Hepatocyte (in vitro differentiated cells): Measurements from ENCODE around the gene PARP3. TPM values are rescaled to one million over a fixed set of nuclear protein-coding genes. Genes with fewer than 3 reads are reported as not detected.

ENCODE experiments used
- DNase-seq: peaks from one replicate; pipeline ENCODE4 v3.0.0-alpha.2; 2016; ENCODE audit warnings: low spot score
- H2AFZ ChIP-seq: fragments of 200-600 bp; sonication (generic); 2 replicates; pipeline ENCODE4 v1.6.0; 2016; ENCODE audit warnings: antibody characterized with exemption, mild to moderate bottlenecking
- H3K27ac ChIP-seq: fragments of 200-600 bp; sonication (generic); 2 replicates; pipeline ENCODE4 v1.5.1; 2016; ENCODE audit warnings: mild to moderate bottlenecking
- H3K27me3 ChIP-seq: fragments of 200-600 bp; sonication (generic); 2 replicates; pipeline ENCODE4 v1.6.1; 2016
- H3K36me3 ChIP-seq: fragments of 200-600 bp; sonication (generic); replicated peaks from 2 replicates; pipeline ENCODE4 v1.5.1; 2016; ENCODE audit warnings: low read depth; ENCODE audit not compliant: insufficient read depth
- H3K4me1 ChIP-seq: fragments of 200-600 bp; sonication (generic); 2 replicates; pipeline ENCODE4 v1.5.1; 2016; ENCODE audit warnings: mild to moderate bottlenecking, moderate library complexity; ENCODE audit not compliant: insufficient read depth
- H3K4me2 ChIP-seq: fragments of 200-600 bp; sonication (generic); 2 replicates; pipeline ENCODE4 v1.6.0; 2016
- H3K4me3 ChIP-seq: fragments of 200-600 bp; sonication (generic); 2 replicates; pipeline ENCODE4 v1.5.1; 2016; ENCODE audit warnings: mild to moderate bottlenecking
- H3K79me2 ChIP-seq: fragments of 200-600 bp; sonication (generic); 2 replicates; pipeline ENCODE4 v1.6.0; 2017; ENCODE audit warnings: mild to moderate bottlenecking
- H3K9me2 ChIP-seq: fragments of 200-600 bp; sonication (generic); replicated peaks from 2 replicates; pipeline ENCODE4 v1.6.0; 2017; ENCODE audit warnings: mild to moderate bottlenecking; ENCODE audit not compliant: insufficient read depth
- H3K9me3 ChIP-seq: fragments of 200-600 bp; sonication (generic); 2 replicates; pipeline ENCODE4 v1.5.1; 2016; ENCODE audit warnings: low read depth, mild to moderate bottlenecking
- H4K20me1 ChIP-seq: fragments of 200-600 bp; sonication (generic); 2 replicates; pipeline ENCODE4 v1.6.0; 2016; ENCODE audit warnings: mild to moderate bottlenecking; ENCODE audit not compliant: insufficient read depth, poor library complexity, severe bottlenecking
- CTCF ChIP-seq: fragments of 200-600 bp; sonication (generic); IDR thresholded peaks from 2 replicates; pipeline ENCODE4 v1.5.1; 2016; ENCODE audit warnings: antibody characterized with exemption, mild to moderate bottlenecking; ENCODE audit not compliant: poor library complexity
- EZH2 ChIP-seq: fragments of 200-600 bp; sonication (generic); IDR thresholded peaks from 2 replicates; pipeline ENCODE4 v1.6.1; 2016; ENCODE audit warnings: antibody characterized with exemption, mild to moderate bottlenecking, borderline replicate concordance
- EZH2phosphoT487 ChIP-seq: fragments of 200-600 bp; sonication (generic); IDR thresholded peaks from one replicate; pipeline ENCODE4 v1.6.1; 2018; ENCODE audit warnings: antibody characterized with exemption, mild to moderate bottlenecking, low read depth, moderate library complexity; ENCODE audit not compliant: unreplicated experiment, severe bottlenecking
- WGBS: methylation state at CpG from one replicate; pipeline ENCODE4 v1.1.6; 2016; ENCODE audit warnings: low lambda C conversion rate; ENCODE audit errors: missing lambda C conversion rate; 5-methylcytosine and 5-hydroxymethylcytosine counted together
- polyA plus RNA-seq: library from polyadenylated mRNA; unstranded; fragments of >200 nt; fragmentation: Nextera tagmentation; extraction: Ambion mirVana; gene quantifications from 2 replicates; pipeline ENCODE4 v1.2.1, GENCODE V29; 2016
- total RNA-seq: library from RNA; depleted of rRNA; stranded (reverse); fragments of >200 nt; gene quantifications from 2 replicates; pipeline ENCODE4 v1.2.3, GENCODE V29; 2014

PARP3 gene
- total and polyA plus RNA-seq, 2 experiments from 2014 or later, result 9.3 to 10.3 TPM

GRCh38 chr3:51933471-51934138, 8.6 kb upstream of the PARP3 start:
- Histone ChIP-seq H3K27me3 (no peaks in the 10 kb centered on the region), H3K4me1 (no peaks in the 10 kb centered on the region), H3K27ac (no peak overlapping the region), H3K79me2 (no peaks in the 10 kb centered on the region), H3K9me3 (no peaks in the 10 kb centered on the region), H3K4me3 (no peak overlapping the region), H3K4me2 (no peak overlapping the region), H4K20me1 (no peaks in the 10 kb centered on the region), H2AFZ (no peak overlapping the region), H3K9me2 (no peaks in the 10 kb centered on the region), H3K36me3 (no peaks in the 10 kb centered on the region)
- no peak for DNase-seq
- WGBS, result 91% methylated on average over 13 of the region's 13 CpGs
- TF ChIP-seq EZH2 (no peak), CTCF (no peak), EZH2phosphoT487 (no peak)

- H3K36me3 ChIP-seq, result no peaks in the 10 kb centered on the region
- H3K27me3 ChIP-seq, result no peaks in the 10 kb centered on the region
- no peak overlapping the region for H3K4me2 ChIP-seq
- no peak overlapping the region for H2AFZ ChIP-seq
- no peak for TF ChIP-seq CTCF
- TF ChIP-seq EZH2phosphoT487, result no peak
- no peak for TF ChIP-seq EZH2
- no peak overlapping the region for H3K4me3 ChIP-seq
- no peaks in the 10 kb centered on the region for H3K9me3 ChIP-seq
- 95% methylated on average over 11 of the region's 11 CpGs for WGBS
- peaks cover 3% of the 10 kb centered on the region for H3K79me2 ChIP-seq
- H3K4me1 ChIP-seq, result no peaks in the 10 kb centered on the region
- no peak overlapping the region for H3K27ac ChIP-seq
- no peak for DNase-seq
- no peaks in the 10 kb centered on the region for H4K20me1 ChIP-seq
- H3K9me2 ChIP-seq, result no peaks in the 10 kb centered on the region
These were observed 7.9 kb upstream of the PARP3 start for GRCh38 chr3:51934139-51934850.

- no peak for DNase-seq
- no peaks in the 10 kb centered on the region for H3K36me3 ChIP-seq
- no peaks in the 10 kb centered on the region for H3K9me2 ChIP-seq
- no peaks in the 10 kb centered on the region for H3K27me3 ChIP-seq
- no peaks in the 10 kb centered on the region for H3K4me1 ChIP-seq
- H3K9me3 ChIP-seq, result no peaks in the 10 kb centered on the region
- TF ChIP-seq CTCF, result no peak
- TF ChIP-seq EZH2, result no peak
- TF ChIP-seq EZH2phosphoT487, result no peak
- H3K27ac ChIP-seq, result no peak overlapping the region
- no peaks in the 10 kb centered on the region for H4K20me1 ChIP-seq
- H3K79me2 ChIP-seq, result peaks cover 13% of the 10 kb centered on the region
- WGBS, result 96% methylated on average over 27 of the region's 28 CpGs
- H3K4me2 ChIP-seq, result no peak overlapping the region
- H2AFZ ChIP-seq, result no peak overlapping the region
- H3K4me3 ChIP-seq, result no peak overlapping the region
These were observed 6.9 kb upstream of the PARP3 start for GRCh38 chr3:51934991-51935885.
